ENCODE data around the gene FHL3. TPM values are rescaled to one million over a fixed set of nuclear protein-coding genes. Genes with fewer than 3 reads are reported as not detected.
"Not testable (repeated sequence)": the region's sequence is repeated elsewhere in the genome, so short reads cannot be mapped to it uniquely, and the experiment has no call there.

Gene FHL3
- total RNA-seq, 2 donors from 2014 or later, result 3.6 to 4.9 TPM

GRCh38 chr1:38043036-38043747 lies 37.9 kb upstream of the FHL3 start:
- Mint-ChIP-seq H3K4me1 (peaks cover 16% of the 10 kb centered on the region), H3K27me3 (peaks cover 54% of the 10 kb centered on the region), H3K4me3 (peak overlapping the region; percentile 57), H3K36me3 (ENCODE audit: low read depth) (peaks cover 4% of the 10 kb centered on the region), H3K27ac (no peak overlapping the region)
- no peaks in the 10 kb centered on the region for H3K9me3 ChIP-seq (ENCODE audit: control insufficient read depth, low read length, poor library complexity, severe bottlenecking)
- DNase-seq (no peak), ATAC-seq (no peak)

- no peak for ATAC-seq
- peaks cover 4% of the 10 kb centered on the region for H3K36me3 Mint-ChIP-seq (ENCODE audit: low read depth)
These were observed 36.9 kb upstream of the FHL3 start for GRCh38 chr1:38041936-38042834.

GRCh38 chr1:38039331-38040088 lies 34.2 kb upstream of the FHL3 start:
- ATAC-seq, result no peak
- Mint-ChIP-seq H3K27me3 (peaks cover 51% of the 10 kb centered on the region), H3K4me3 (no peak overlapping the region), H3K27ac (peak overlapping the region; percentile 60), H3K36me3 (ENCODE audit: low read depth) (peaks cover 5% of the 10 kb centered on the region), H3K4me1 (peaks cover 12% of the 10 kb centered on the region)
- no peaks in the 10 kb centered on the region for H3K9me3 ChIP-seq (ENCODE audit: control insufficient read depth, low read length, poor library complexity, severe bottlenecking)
- DNase-seq, result no peak

More at GRCh38 chr1:38041936-38042834, 36.9 kb upstream of the FHL3 start:
- no peaks in the 10 kb centered on the region for H3K9me3 ChIP-seq (ENCODE audit: control insufficient read depth, low read length, poor library complexity, severe bottlenecking)
- Mint-ChIP-seq H3K4me3 (peak overlapping the region; percentile 12), H3K27me3 (peaks cover 54% of the 10 kb centered on the region), H3K4me1 (peaks cover 14% of the 10 kb centered on the region), H3K27ac (no peak overlapping the region)
- DNase-seq, result no peak

- H3K27me3 Mint-ChIP-seq, result peaks cover 51% of the 10 kb centered on the region
- H3K4me1 Mint-ChIP-seq, result peaks cover 11% of the 10 kb centered on the region
- peaks cover 5% of the 10 kb centered on the region for H3K36me3 Mint-ChIP-seq (ENCODE audit: low read depth)
- DNase-seq (no peak), ATAC-seq (no peak)
- H3K4me3 Mint-ChIP-seq, result no peak overlapping the region
- H3K9me3 ChIP-seq (ENCODE audit: control insufficient read depth, low read length, poor library complexity, severe bottlenecking), result no peaks in the 10 kb centered on the region
- H3K27ac Mint-ChIP-seq, result no peak overlapping the region
These were observed 33.5 kb upstream of the FHL3 start for GRCh38 chr1:38038861-38039260.

GRCh38 chr1:38037221-38037939 lies 32.1 kb upstream of the FHL3 start:
- Mint-ChIP-seq H3K36me3 (ENCODE audit: low read depth) (peaks cover 5% of the 10 kb centered on the region), H3K27ac (no peak overlapping the region), H3K4me3 (no peak overlapping the region), H3K4me1 (peaks cover 6% of the 10 kb centered on the region), H3K27me3 (peaks cover 39% of the 10 kb centered on the region)
- no peaks in the 10 kb centered on the region for H3K9me3 ChIP-seq (ENCODE audit: control insufficient read depth, low read length, poor library complexity, severe bottlenecking)
- no peak for DNase-seq
- ATAC-seq, result no peak

- Mint-ChIP-seq H3K36me3 (ENCODE audit: low read depth) (peaks cover 4% of the 10 kb centered on the region), H3K4me3 (no peak overlapping the region)
These were observed 29.6 kb upstream of the FHL3 start for GRCh38 chr1:38034871-38035270.

GRCh38 chr1:38032992-38033391 lies 27.7 kb upstream of the FHL3 start:
- not testable (repeated sequence) for DNase-seq; H3K27ac Mint-ChIP-seq; H3K36me3 Mint-ChIP-seq (ENCODE audit: low read depth); H3K9me3 ChIP-seq (ENCODE audit: control insufficient read depth, low read length, poor library complexity, severe bottlenecking); H3K27me3 Mint-ChIP-seq; H3K4me3 Mint-ChIP-seq; ATAC-seq
- peaks cover 18% of the 10 kb centered on the region for H3K4me1 Mint-ChIP-seq

More at GRCh38 chr1:38034871-38035270, 29.6 kb upstream of the FHL3 start:
- ATAC-seq (no peak), DNase-seq (no peak)
- H3K27ac Mint-ChIP-seq, result no peak overlapping the region
- peaks cover 15% of the 10 kb centered on the region for H3K4me1 Mint-ChIP-seq
- peaks cover 21% of the 10 kb centered on the region for H3K27me3 Mint-ChIP-seq
- no peaks in the 10 kb centered on the region for H3K9me3 ChIP-seq (ENCODE audit: control insufficient read depth, low read length, poor library complexity, severe bottlenecking)

- H3K9me3 ChIP-seq (ENCODE audit: control insufficient read depth, low read length, poor library complexity, severe bottlenecking), result no peaks in the 10 kb centered on the region
- no peak overlapping the region for H3K4me3 Mint-ChIP-seq
- DNase-seq, result no peak
- peaks cover 6% of the 10 kb centered on the region for H3K27me3 Mint-ChIP-seq
- H3K4me1 Mint-ChIP-seq, result peaks cover 23% of the 10 kb centered on the region
- ATAC-seq, result no peak
- peak overlapping the region; percentile 51 for H3K27ac Mint-ChIP-seq
- peaks cover 4% of the 10 kb centered on the region for H3K36me3 Mint-ChIP-seq (ENCODE audit: low read depth)
These were observed 26.2 kb upstream of the FHL3 start for GRCh38 chr1:38031513-38031866.

- Mint-ChIP-seq H3K4me1 (peaks cover 23% of the 10 kb centered on the region), H3K27me3 (peaks cover 6% of the 10 kb centered on the region), H3K27ac (peak overlapping the region; percentile 51), H3K4me3 (peak overlapping the region; percentile 64), H3K36me3 (ENCODE audit: low read depth) (peaks cover 2% of the 10 kb centered on the region)
- ATAC-seq, result no peak
- no peaks in the 10 kb centered on the region for H3K9me3 ChIP-seq (ENCODE audit: control insufficient read depth, low read length, poor library complexity, severe bottlenecking)
- no peak for DNase-seq
These were observed 25.5 kb upstream of the FHL3 start for GRCh38 chr1:38030596-38031512.

- Mint-ChIP-seq H3K4me3 (peak overlapping the region; percentile 64), H3K27ac (no peak overlapping the region), H3K27me3 (peaks cover 6% of the 10 kb centered on the region), H3K4me1 (peaks cover 23% of the 10 kb centered on the region), H3K36me3 (ENCODE audit: low read depth) (peaks cover 4% of the 10 kb centered on the region)
- H3K9me3 ChIP-seq (ENCODE audit: control insufficient read depth, low read length, poor library complexity, severe bottlenecking), result no peaks in the 10 kb centered on the region
- ATAC-seq (peak; percentile 73), DNase-seq (peak in 1 of 3 donors; percentile 28)
These were observed 24.6 kb upstream of the FHL3 start for GRCh38 chr1:38029685-38030511.

- H3K4me3 Mint-ChIP-seq, result no peak overlapping the region
- no peak for ATAC-seq
- peaks cover 22% of the 10 kb centered on the region for H3K4me1 Mint-ChIP-seq
- DNase-seq, result no peak
- H3K27me3 Mint-ChIP-seq, result peaks cover 3% of the 10 kb centered on the region
- H3K27ac Mint-ChIP-seq, result no peak overlapping the region
- no peaks in the 10 kb centered on the region for H3K9me3 ChIP-seq (ENCODE audit: control insufficient read depth, low read length, poor library complexity, severe bottlenecking)
- peaks cover 6% of the 10 kb centered on the region for H3K36me3 Mint-ChIP-seq (ENCODE audit: low read depth)
These were observed 23.9 kb upstream of the FHL3 start for GRCh38 chr1:38029081-38029681.
